HG02571 (cell line): ENCODE results near the gene COPS7A.

Source experiments
- ATAC-seq: cut with Tn5 transposase; IDR thresholded peaks from one replicate; pipeline ENCODE4 v1.9.1; 2021; ENCODE audit warnings: mild to moderate bottlenecking, moderate library complexity; ENCODE audit not compliant: unreplicated experiment

Gene COPS7A

GRCh38 chr12:6723607-6724408, at the start of gene COPS7A:
Gene COPS7A, plus strand, starts transcription at chr12:6724046. Its CDS starts 611 bp downstream, at chr12:6724657.
- ATAC-seq = peak; percentile 90

- no peak for ATAC-seq
These were observed 46.9 kb upstream of the COPS7A start for GRCh38 chr12:6676962-6677361.

- no peak for ATAC-seq
These were observed 39.2 kb upstream of the COPS7A start for GRCh38 chr12:6684609-6685008.

GRCh38 chr12:6685814-6686213, 38.0 kb upstream of the COPS7A start:
- ATAC-seq = no peak

- peak; percentile 6 for ATAC-seq
These were observed 35.3 kb upstream of the COPS7A start for GRCh38 chr12:6688543-6688998.

GRCh38 chr12:6688999-6689882, 34.6 kb upstream of the COPS7A start, which contains the start of gene ZNF384:
Gene ZNF384, minus strand, starts transcription at chr12:6689375. Its CDS starts 9,855 bp downstream, at chr12:6679520.
- ATAC-seq = peak; percentile 76

- ATAC-seq = no peak
These were observed 32.4 kb upstream of the COPS7A start for GRCh38 chr12:6691473-6691872.

GRCh38 chr12:6692888-6693287, 31.0 kb upstream of the COPS7A start:
- no peak for ATAC-seq

- ATAC-seq = no peak
These were observed 30.0 kb upstream of the COPS7A start for GRCh38 chr12:6693832-6694355.

GRCh38 chr12:6694701-6695100, 29.1 kb upstream of the COPS7A start:
- ATAC-seq = no peak

GRCh38 chr12:6695313-6696045, 28.4 kb upstream of the COPS7A start:
- ATAC-seq = no peak

- ATAC-seq = no peak
These were observed 26.9 kb upstream of the COPS7A start for GRCh38 chr12:6696690-6697583.

- ATAC-seq = no peak
These were observed 26.1 kb upstream of the COPS7A start for GRCh38 chr12:6697584-6698351.

- ATAC-seq = no peak
These were observed 25.3 kb upstream of the COPS7A start for GRCh38 chr12:6698352-6699046.

GRCh38 chr12:6699259-6699988, 24.4 kb upstream of the COPS7A start:
- no peak for ATAC-seq

GRCh38 chr12:6699989-6700645, 23.7 kb upstream of the COPS7A start:
- ATAC-seq = no peak

GRCh38 chr12:6700646-6701051, 23.2 kb upstream of the COPS7A start, which contains the start of gene PIANP:
Gene PIANP, minus strand, starts transcription at chr12:6700815. Its CDS starts 2,754 bp downstream, at chr12:6698061.
- ATAC-seq = no peak
